ENCODE measurements around the gene DIS3L2. TPM values are rescaled to one million over a fixed set of nuclear protein-coding genes. Genes with fewer than 3 reads are reported as not detected.

DIS3L2 gene
- total and polyA plus RNA-seq, 10 donors, result 9.1 to 59.8 (median 35.4) TPM

GRCh38 chr2:232372231-232373208 is 411.0 kb downstream of the DIS3L2 start:
- 81 to 94% (median 84%) methylated on average over 18 of the region's 18 CpGs for WGBS, 5 donors
- Histone ChIP-seq H3K27me3 (replicated peaks in 1 of 7) (peaks cover 0 to 11% (median 0%) of the 10 kb centered on the region in 7 donors), H3K36me3 (no peaks in the 10 kb centered on the region), H3K4me3 (no peak overlapping the region), H3K9me3 (no peaks in the 10 kb centered on the region), H3K4me1 (no peaks in the 10 kb centered on the region), H3K27ac (no peak overlapping the region)
- TF ChIP-seq POLR2AphosphoS5 (IDR thresholded peaks at IDR 0.05) (no peak), CTCF (IDR thresholded peaks at IDR 0.05 in 8 of 11, conservative IDR thresholded peaks at IDR 0.05 in 3 of 11) (no peak), POLR2A (IDR thresholded peaks at IDR 0.05) (no peak)
- no peak for DNase-seq
- intact Hi-C loops (cut with DNase I; ENCODE audit: low total_unique reads), result no loop called here

DNA sequence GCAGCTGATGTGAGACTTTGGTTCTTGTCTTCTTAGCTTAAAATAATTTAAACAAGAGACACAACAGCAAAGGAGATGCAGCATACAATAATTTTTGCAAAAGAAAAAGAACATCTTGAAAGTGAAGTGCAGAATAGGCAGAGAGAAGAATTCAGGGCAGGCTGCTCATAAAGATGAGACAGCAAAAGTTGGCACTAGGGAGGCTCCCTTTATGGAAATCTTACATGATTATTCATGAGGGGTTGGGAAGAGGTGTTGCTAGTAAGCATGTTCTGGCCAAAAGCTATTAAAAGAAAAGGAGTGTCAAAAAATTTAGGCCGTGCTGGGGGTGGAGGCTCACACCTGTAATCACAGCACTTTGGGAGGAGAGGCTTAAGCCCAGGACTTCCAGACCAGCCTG is 412.8 kb downstream of the DIS3L2 start:
- WGBS, 5 donors, result 76 to 91% (median 87%) methylated on average over 1 of the region's 1 CpG
- DNase-seq, result no peak
- Histone ChIP-seq H3K36me3 (no peaks in the 10 kb centered on the region), H3K27me3 (replicated peaks in 1 of 7) (peaks cover 0 to 8% (median 0%) of the 10 kb centered on the region in 7 donors), H3K27ac (no peak overlapping the region), H3K4me1 (no peaks in the 10 kb centered on the region), H3K4me3 (no peak overlapping the region), H3K9me3 (no peaks in the 10 kb centered on the region)
- intact Hi-C loops (cut with DNase I; ENCODE audit: low total_unique reads), result no loop called here
- no peak for TF ChIP-seq CTCF (IDR thresholded peaks at IDR 0.05 in 8 of 11, conservative IDR thresholded peaks at IDR 0.05 in 3 of 11)
- no peak for TF ChIP-seq POLR2AphosphoS5 (IDR thresholded peaks at IDR 0.05)
- no peak for TF ChIP-seq POLR2A (IDR thresholded peaks at IDR 0.05)

GRCh38 chr2:232375164-232375563 is 413.7 kb downstream of the DIS3L2 start:
- no peak for DNase-seq
- TF ChIP-seq CTCF (IDR thresholded peaks at IDR 0.05 in 8 of 11, conservative IDR thresholded peaks at IDR 0.05 in 3 of 11) (no peak), POLR2AphosphoS5 (IDR thresholded peaks at IDR 0.05) (no peak), POLR2A (IDR thresholded peaks at IDR 0.05) (no peak)
- H3K27me3 ChIP-seq (replicated peaks in 1 of 7), result peaks cover 0 to 15% (median 0%) of the 10 kb centered on the region in 7 donors
- H3K27ac ChIP-seq, result no peak overlapping the region
- no peaks in the 10 kb centered on the region for H3K36me3 ChIP-seq
- WGBS, 5 donors, result 80 to 88% (median 85%) methylated on average over 12 of the region's 12 CpGs
- H3K9me3 ChIP-seq, result no peaks in the 10 kb centered on the region
- intact Hi-C loops (cut with DNase I; ENCODE audit: low total_unique reads), result no loop called here
- no peaks in the 10 kb centered on the region for H3K4me1 ChIP-seq
- no peak overlapping the region for H3K4me3 ChIP-seq

GRCh38 chr2:232376260-232376659 is 414.7 kb downstream of the DIS3L2 start:
- Histone ChIP-seq H3K27ac (no peak overlapping the region), H3K36me3 (no peaks in the 10 kb centered on the region), H3K4me3 (no peak overlapping the region), H3K4me1 (peaks cover 0 to 2% (median 0%) of the 10 kb centered on the region in 6 donors), H3K27me3 (replicated peaks in 1 of 7) (peaks cover 0 to 23% (median 3%) of the 10 kb centered on the region in 7 donors), H3K9me3 (no peaks in the 10 kb centered on the region)
- intact Hi-C loops (cut with DNase I; ENCODE audit: low total_unique reads), result no loop called here
- TF ChIP-seq CTCF (IDR thresholded peaks at IDR 0.05 in 8 of 11, conservative IDR thresholded peaks at IDR 0.05 in 3 of 11), result no peak
- TF ChIP-seq POLR2AphosphoS5 (IDR thresholded peaks at IDR 0.05), result no peak
- TF ChIP-seq POLR2A (IDR thresholded peaks at IDR 0.05), result no peak
- no peak for DNase-seq
- 75 to 90% (median 86%) methylated on average over 4 of the region's 4 CpGs for WGBS, 5 donors
